Hepatocyte (in vitro differentiated cells): ENCODE measurements around the gene MACO1.

ENCODE experiments used
- CTCF ChIP-seq: fragments of 200-600 bp; sonication (generic); IDR thresholded peaks from 2 replicates; pipeline ENCODE4 v1.5.1; 2016; ENCODE audit warnings: antibody characterized with exemption, mild to moderate bottlenecking; ENCODE audit not compliant: poor library complexity
- EZH2 ChIP-seq: fragments of 200-600 bp; sonication (generic); IDR thresholded peaks from 2 replicates; pipeline ENCODE4 v1.6.1; 2016; ENCODE audit warnings: antibody characterized with exemption, mild to moderate bottlenecking, borderline replicate concordance

GRCh38 chr1:25541889-25542658 is 111.4 kb downstream of the MACO1 start:
- TF ChIP-seq CTCF, result no peak
- TF ChIP-seq EZH2, result no peak
